ENCODE measurements around the gene WBP1L.

WBP1L gene

DNA sequence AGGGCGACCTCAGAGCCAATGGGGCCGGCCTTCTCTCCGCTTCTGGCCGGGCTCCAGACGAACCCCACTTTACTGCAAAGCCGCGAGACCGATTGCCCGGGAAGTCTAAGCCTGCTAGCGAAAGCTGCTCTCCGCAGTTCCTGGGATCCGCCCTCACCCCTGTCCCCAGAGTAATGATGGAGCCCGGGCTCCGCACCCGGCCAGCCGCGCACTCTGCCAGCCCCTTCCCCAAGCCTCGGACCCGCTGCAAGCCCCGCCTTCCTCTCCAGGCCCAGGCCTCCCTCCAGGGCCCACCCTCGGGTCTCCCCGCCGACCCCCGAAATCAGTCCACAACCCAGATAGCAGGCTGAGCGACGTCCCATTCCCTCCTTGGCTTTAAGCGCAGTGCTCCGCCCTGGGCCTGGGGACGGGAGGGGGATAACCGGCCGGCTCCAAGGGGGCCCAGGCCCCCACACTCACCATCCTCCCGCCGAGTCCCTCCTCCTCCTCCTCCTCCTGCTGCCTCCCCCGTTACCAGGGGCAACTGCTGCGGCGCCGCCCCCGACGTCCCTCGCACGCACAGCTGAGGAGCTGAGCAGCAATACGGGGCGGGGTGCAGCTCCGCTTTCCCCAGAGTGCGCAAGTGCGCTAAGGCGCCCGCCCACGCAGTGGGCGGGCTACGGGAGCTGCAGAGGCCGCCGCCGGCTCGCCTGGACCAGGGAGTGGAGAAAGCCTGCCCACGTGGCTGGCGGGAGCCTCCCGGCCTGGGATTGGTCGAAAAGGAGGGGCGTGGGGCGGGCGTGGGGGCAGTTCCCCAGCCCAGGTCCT, 29.7 kb upstream of the WBP1L start, which contains the start of gene ARL3 (continued):
- TF ChIP-seq, protein P1, sequence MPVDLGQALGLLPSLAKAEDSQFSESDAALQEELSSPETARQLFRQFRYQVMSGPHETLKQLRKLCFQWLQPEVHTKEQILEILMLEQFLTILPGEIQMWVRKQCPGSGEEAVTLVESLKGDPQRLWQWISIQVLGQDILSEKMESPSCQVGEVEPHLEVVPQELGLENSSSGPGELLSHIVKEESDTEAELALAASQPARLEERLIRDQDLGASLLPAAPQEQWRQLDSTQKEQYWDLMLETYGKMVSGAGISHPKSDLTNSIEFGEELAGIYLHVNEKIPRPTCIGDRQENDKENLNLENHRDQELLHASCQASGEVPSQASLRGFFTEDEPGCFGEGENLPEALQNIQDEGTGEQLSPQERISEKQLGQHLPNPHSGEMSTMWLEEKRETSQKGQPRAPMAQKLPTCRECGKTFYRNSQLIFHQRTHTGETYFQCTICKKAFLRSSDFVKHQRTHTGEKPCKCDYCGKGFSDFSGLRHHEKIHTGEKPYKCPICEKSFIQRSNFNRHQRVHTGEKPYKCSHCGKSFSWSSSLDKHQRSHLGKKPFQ (tag by site-specific recombination; IDR thresholded peaks at IDR 0.05) = 0 out of 2 replicates have a peak, but pooled peaks have one; percentile 12
- no peak for TF ChIP-seq ZNF621 (tag by site-specific recombination; IDR thresholded peaks at IDR 0.05)
- TF ChIP-seq ZNF292 (tag by site-specific recombination; IDR thresholded peaks at IDR 0.05; ENCODE audit: borderline replicate concordance, low read depth) = no peak
- TF ChIP-seq, protein P2, sequence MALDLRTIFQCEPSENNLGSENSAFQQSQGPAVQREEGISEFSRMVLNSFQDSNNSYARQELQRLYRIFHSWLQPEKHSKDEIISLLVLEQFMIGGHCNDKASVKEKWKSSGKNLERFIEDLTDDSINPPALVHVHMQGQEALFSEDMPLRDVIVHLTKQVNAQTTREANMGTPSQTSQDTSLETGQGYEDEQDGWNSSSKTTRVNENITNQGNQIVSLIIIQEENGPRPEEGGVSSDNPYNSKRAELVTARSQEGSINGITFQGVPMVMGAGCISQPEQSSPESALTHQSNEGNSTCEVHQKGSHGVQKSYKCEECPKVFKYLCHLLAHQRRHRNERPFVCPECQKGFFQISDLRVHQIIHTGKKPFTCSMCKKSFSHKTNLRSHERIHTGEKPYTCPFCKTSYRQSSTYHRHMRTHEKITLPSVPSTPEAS (tag by site-specific recombination; IDR thresholded peaks at IDR 0.05) = peak; percentile 21; the same call in 1 of the 2 replicates
- TF ChIP-seq ZNF670 (tag by site-specific recombination; IDR thresholded peaks at IDR 0.05; ENCODE audit: low read depth) = no peak
- TF ChIP-seq ZNF623 (tag by site-specific recombination; IDR thresholded peaks at IDR 0.05) = 0 out of 2 replicates have a peak, but pooled peaks have one; percentile 8
- TF ChIP-seq ZNF366 (tag by site-specific recombination; conservative IDR thresholded peaks at IDR 0.05) = no peak
- TF ChIP-seq, protein P3, sequence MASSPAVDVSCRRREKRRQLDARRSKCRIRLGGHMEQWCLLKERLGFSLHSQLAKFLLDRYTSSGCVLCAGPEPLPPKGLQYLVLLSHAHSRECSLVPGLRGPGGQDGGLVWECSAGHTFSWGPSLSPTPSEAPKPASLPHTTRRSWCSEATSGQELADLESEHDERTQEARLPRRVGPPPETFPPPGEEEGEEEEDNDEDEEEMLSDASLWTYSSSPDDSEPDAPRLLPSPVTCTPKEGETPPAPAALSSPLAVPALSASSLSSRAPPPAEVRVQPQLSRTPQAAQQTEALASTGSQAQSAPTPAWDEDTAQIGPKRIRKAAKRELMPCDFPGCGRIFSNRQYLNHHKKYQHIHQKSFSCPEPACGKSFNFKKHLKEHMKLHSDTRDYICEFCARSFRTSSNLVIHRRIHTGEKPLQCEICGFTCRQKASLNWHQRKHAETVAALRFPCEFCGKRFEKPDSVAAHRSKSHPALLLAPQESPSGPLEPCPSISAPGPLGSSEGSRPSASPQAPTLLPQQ (tag by site-specific recombination; IDR thresholded peaks at IDR 0.05) = peak; percentile 90
- TF ChIP-seq ZNF677 (tag by site-specific recombination; IDR thresholded peaks at IDR 0.05) = no peak
- TF ChIP-seq, protein P4, sequence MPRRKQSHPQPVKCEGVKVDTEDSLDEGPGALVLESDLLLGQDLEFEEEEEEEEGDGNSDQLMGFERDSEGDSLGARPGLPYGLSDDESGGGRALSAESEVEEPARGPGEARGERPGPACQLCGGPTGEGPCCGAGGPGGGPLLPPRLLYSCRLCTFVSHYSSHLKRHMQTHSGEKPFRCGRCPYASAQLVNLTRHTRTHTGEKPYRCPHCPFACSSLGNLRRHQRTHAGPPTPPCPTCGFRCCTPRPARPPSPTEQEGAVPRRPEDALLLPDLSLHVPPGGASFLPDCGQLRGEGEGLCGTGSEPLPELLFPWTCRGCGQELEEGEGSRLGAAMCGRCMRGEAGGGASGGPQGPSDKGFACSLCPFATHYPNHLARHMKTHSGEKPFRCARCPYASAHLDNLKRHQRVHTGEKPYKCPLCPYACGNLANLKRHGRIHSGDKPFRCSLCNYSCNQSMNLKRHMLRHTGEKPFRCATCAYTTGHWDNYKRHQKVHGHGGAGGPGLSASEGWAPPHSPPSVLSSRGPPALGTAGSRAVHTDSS (tag by site-specific recombination; IDR thresholded peaks at IDR 0.05) = peak; percentile 98
- peak; percentile 17; the same call in 1 of the 2 replicates for TF ChIP-seq ZNF660 (tag by site-specific recombination; IDR thresholded peaks at IDR 0.05)
- TF ChIP-seq, protein P5, sequence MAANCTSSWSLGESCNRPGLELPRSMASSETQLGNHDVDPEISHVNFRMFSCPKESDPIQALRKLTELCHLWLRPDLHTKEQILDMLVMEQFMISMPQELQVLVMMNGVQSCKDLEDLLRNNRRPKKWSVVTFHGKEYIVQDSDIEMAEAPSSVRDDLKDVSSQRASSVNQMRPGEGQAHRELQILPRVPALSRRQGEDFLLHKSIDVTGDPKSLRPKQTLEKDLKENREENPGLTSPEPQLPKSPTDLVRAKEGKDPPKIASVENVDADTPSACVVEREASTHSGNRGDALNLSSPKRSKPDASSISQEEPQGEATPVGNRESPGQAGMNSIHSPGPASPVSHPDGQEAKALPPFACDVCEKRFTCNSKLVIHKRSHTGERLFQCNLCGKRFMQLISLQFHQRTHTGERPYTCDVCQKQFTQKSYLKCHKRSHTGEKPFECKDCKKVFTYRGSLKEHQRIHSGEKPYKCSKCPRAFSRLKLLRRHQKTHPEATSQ (tag by site-specific recombination; IDR thresholded peaks at IDR 0.05) = peak; percentile 94
- TF ChIP-seq, protein P6, sequence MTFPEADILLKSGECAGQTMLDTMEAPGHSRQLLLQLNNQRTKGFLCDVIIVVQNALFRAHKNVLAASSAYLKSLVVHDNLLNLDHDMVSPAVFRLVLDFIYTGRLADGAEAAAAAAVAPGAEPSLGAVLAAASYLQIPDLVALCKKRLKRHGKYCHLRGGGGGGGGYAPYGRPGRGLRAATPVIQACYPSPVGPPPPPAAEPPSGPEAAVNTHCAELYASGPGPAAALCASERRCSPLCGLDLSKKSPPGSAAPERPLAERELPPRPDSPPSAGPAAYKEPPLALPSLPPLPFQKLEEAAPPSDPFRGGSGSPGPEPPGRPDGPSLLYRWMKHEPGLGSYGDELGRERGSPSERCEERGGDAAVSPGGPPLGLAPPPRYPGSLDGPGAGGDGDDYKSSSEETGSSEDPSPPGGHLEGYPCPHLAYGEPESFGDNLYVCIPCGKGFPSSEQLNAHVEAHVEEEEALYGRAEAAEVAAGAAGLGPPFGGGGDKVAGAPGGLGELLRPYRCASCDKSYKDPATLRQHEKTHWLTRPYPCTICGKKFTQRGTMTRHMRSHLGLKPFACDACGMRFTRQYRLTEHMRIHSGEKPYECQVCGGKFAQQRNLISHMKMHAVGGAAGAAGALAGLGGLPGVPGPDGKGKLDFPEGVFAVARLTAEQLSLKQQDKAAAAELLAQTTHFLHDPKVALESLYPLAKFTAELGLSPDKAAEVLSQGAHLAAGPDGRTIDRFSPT (tag by site-specific recombination; IDR thresholded peaks at IDR 0.05) = peak; percentile 68; the same call in 1 of the 2 replicates
- no peak for TF ChIP-seq ZNF654 (tag by site-specific recombination; IDR thresholded peaks at IDR 0.05; ENCODE audit: low read depth)
- TF ChIP-seq ZNF48 (tag by site-specific recombination; IDR thresholded peaks at IDR 0.05) = no peak
- TF ChIP-seq ZSCAN16 (tag by site-specific recombination; IDR thresholded peaks at IDR 0.05) = peak; percentile 76; the same call in 1 of the 2 replicates
- TF ChIP-seq ZNF600 (tag by site-specific recombination; IDR thresholded peaks at IDR 0.05) = peak; percentile 95
- TF ChIP-seq ZNF16 (tag by site-specific recombination; IDR thresholded peaks at IDR 0.05; ENCODE audit: low read depth) = no peak; the same call in 1 of the 2 replicates
- TF ChIP-seq ZNF544 (tag by site-specific recombination; IDR thresholded peaks at IDR 0.05) = no peak
- no peak for TF ChIP-seq ZNF530 (tag by site-specific recombination; IDR thresholded peaks at IDR 0.05; ENCODE audit: low read depth)
- TF ChIP-seq, protein P7, sequence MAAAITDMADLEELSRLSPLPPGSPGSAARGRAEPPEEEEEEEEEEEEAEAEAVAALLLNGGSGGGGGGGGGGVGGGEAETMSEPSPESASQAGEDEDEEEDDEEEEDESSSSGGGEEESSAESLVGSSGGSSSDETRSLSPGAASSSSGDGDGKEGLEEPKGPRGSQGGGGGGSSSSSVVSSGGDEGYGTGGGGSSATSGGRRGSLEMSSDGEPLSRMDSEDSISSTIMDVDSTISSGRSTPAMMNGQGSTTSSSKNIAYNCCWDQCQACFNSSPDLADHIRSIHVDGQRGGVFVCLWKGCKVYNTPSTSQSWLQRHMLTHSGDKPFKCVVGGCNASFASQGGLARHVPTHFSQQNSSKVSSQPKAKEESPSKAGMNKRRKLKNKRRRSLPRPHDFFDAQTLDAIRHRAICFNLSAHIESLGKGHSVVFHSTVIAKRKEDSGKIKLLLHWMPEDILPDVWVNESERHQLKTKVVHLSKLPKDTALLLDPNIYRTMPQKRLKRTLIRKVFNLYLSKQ (tag by site-specific recombination; IDR thresholded peaks at IDR 0.05; ENCODE audit: borderline replicate concordance) = no peak
- no peak for TF ChIP-seq ZNF404 (tag by site-specific recombination; IDR thresholded peaks at IDR 0.05)
- TF ChIP-seq ZNF76 (tag by site-specific recombination; IDR thresholded peaks at IDR 0.05; ENCODE audit: borderline replicate concordance, low read depth) = peak; percentile 42; the same call in 1 of the 2 replicates
- no peak for TF ChIP-seq MEIS1 (CRISPR knock-in tag; IDR thresholded peaks at IDR 0.05; ENCODE audit: borderline replicate concordance)
- TF ChIP-seq, protein P8, sequence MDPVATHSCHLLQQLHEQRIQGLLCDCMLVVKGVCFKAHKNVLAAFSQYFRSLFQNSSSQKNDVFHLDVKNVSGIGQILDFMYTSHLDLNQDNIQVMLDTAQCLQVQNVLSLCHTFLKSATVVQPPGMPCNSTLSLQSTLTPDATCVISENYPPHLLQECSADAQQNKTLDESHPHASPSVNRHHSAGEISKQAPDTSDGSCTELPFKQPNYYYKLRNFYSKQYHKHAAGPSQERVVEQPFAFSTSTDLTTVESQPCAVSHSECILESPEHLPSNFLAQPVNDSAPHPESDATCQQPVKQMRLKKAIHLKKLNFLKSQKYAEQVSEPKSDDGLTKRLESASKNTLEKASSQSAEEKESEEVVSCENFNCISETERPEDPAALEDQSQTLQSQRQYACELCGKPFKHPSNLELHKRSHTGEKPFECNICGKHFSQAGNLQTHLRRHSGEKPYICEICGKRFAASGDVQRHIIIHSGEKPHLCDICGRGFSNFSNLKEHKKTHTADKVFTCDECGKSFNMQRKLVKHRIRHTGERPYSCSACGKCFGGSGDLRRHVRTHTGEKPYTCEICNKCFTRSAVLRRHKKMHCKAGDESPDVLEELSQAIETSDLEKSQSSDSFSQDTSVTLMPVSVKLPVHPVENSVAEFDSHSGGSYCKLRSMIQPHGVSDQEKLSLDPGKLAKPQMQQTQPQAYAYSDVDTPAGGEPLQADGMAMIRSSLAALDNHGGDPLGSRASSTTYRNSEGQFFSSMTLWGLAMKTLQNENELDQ (tag by site-specific recombination; IDR thresholded peaks at IDR 0.05; ENCODE audit: low read depth) = no peak
